ENCODE measurements around the gene SUMO3. TPM values are rescaled to one million over a fixed set of nuclear protein-coding genes. Genes with fewer than 3 reads are reported as not detected.

SUMO3 gene
- total RNA-seq, 1 donor from 2014 or later = 131 TPM

DNA sequence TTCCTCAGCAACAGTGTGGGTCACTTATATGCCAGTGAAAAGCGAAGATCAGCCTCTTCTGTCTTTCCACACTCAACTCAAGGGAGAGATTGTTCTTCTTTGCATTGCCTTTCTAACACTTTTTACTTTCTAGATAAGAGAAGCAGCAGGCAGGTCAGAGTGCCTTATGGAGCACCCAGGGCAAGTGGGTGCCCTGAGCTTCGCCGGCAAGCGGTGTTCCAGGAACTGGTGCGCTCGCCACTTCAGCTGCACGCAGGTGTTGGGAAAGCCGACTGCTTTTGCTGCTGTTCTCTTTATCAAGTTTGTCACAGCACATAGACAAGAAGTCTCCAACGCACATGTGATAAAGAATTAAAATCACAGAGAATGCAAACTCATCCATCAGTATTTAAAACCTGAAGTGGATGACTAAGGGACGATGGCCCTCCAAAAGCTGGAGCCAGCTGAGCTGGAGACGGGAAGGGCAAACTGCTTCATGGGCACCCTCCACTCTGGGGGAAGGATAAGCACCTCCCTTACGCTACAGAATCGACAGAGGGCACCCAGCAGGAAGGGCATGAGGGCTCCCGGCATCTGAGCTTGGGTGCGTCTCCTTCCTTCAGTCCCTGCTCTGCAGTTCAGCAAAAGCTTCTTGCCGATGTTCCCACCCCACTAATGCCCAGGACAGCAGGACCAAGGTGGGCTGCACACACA lies 36.9 kb downstream of the SUMO3 start:
- H3K4me3 ChIP-seq (ENCODE audit: low read depth, low read length) = no peak overlapping the region
- FAIRE-seq (no peak), DNase-seq (ENCODE audit: low read depth) (no peak)
- TF ChIP-seq, protein P1, sequence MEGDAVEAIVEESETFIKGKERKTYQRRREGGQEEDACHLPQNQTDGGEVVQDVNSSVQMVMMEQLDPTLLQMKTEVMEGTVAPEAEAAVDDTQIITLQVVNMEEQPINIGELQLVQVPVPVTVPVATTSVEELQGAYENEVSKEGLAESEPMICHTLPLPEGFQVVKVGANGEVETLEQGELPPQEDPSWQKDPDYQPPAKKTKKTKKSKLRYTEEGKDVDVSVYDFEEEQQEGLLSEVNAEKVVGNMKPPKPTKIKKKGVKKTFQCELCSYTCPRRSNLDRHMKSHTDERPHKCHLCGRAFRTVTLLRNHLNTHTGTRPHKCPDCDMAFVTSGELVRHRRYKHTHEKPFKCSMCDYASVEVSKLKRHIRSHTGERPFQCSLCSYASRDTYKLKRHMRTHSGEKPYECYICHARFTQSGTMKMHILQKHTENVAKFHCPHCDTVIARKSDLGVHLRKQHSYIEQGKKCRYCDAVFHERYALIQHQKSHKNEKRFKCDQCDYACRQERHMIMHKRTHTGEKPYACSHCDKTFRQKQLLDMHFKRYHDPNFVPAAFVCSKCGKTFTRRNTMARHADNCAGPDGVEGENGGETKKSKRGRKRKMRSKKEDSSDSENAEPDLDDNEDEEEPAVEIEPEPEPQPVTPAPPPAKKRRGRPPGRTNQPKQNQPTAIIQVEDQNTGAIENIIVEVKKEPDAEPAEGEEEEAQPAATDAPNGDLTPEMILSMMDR (IDR thresholded peaks at IDR 0.05; ENCODE audit: insufficient read depth, low read length, severe bottlenecking) = no peak
- no peaks in the 10 kb centered on the region for H3K27me3 ChIP-seq (ENCODE audit: control insufficient read depth, insufficient read depth, low read length)
- H3K36me3 ChIP-seq (ENCODE audit: control insufficient read depth, insufficient read depth, low read length) = peaks cover 5% of the 10 kb centered on the region

DNA sequence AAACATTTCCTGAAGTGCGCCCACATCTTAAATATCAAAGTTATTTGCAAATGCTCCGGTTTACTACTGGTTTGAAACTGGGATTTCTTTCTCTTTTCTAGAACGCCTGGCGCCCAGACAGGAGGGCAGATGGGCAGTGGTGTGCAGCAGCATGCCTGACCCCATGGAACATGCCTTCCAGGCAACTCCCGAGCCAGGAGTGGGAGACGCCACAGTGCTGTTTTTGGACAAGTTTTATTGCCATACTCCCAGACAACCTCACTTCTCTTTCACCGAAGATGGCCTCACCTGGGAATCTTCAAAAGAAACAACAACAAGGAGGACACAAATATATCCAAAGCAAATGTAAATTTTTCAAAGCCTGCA lies 37.7 kb downstream of the SUMO3 start:
- TF ChIP-seq, protein P1 (IDR thresholded peaks at IDR 0.05; ENCODE audit: insufficient read depth, low read length, severe bottlenecking) = no peak
- H3K36me3 ChIP-seq (ENCODE audit: control insufficient read depth, insufficient read depth, low read length) = peaks cover 7% of the 10 kb centered on the region
- DNase-seq (ENCODE audit: low read depth) (no peak), FAIRE-seq (no peak)
- H3K27me3 ChIP-seq (ENCODE audit: control insufficient read depth, insufficient read depth, low read length) = no peaks in the 10 kb centered on the region
- no peak overlapping the region for H3K4me3 ChIP-seq (ENCODE audit: low read depth, low read length)

DNA sequence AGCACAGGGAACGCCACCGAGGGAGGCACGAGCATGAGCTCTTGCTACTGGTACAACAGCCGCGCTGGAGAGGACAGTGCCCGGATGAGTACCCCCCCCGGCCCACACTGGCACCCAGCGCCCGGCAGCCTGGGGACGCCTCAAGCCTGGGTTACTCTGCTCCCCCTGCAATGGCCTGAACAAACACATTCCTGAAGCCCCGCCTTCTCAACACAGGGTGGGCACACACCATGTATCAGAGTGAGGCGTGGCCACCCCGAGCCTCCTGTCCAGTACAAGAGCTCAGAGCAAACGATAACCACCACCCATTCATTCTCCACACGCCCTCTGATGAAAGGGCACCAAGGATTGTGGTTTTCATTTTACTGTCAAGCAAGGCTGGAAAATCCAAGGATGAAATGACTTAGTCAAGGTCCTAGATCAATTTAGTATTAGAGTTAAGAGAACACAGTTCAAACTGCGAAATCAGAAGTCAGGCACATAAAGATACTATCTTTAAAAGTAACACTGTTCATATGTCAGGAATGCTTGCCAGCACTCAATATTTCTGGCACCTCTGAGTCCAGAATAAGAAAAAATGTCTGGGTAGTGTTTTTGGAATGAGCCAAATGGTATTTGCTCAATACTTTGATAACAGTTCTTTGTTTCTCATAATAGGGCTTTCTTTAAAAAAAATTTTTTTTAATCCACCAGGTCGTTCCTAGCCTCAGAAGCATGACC lies 38.3 kb downstream of the SUMO3 start:
- DNase-seq (ENCODE audit: low read depth) (no peak), FAIRE-seq (no peak)
- TF ChIP-seq, protein P1 (IDR thresholded peaks at IDR 0.05; ENCODE audit: insufficient read depth, low read length, severe bottlenecking) = no peak
- Histone ChIP-seq H3K36me3 (ENCODE audit: control insufficient read depth, insufficient read depth, low read length) (peaks cover 4% of the 10 kb centered on the region), H3K27me3 (ENCODE audit: control insufficient read depth, insufficient read depth, low read length) (no peaks in the 10 kb centered on the region), H3K4me3 (ENCODE audit: low read depth, low read length) (no peak overlapping the region)

DNA sequence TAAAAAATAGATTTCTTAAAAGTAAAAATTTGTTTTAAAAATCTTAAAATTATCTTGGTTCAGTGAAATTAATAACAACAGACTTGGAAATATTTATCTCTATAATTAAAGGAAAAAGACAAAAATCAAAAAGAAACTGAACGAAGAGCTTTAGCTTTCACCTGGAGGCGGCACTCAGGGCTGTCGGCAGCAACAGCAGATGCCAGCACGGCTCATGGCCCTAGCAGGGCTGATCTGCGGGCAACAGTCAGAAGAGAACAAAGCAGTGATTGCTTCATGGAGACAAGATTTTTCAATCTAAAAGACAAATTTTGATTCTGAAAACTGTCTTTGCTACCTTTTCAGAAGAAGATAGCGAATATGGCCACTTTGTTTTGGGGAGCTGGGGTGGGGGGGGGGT lies 38.9 kb downstream of the SUMO3 start:
- H3K4me3 ChIP-seq (ENCODE audit: low read depth, low read length) = no peak overlapping the region
- DNase-seq (ENCODE audit: low read depth) = no peak
- H3K36me3 ChIP-seq (ENCODE audit: control insufficient read depth, insufficient read depth, low read length) = peaks cover 4% of the 10 kb centered on the region
- TF ChIP-seq, protein P1 (IDR thresholded peaks at IDR 0.05; ENCODE audit: insufficient read depth, low read length, severe bottlenecking) = no peak
- H3K27me3 ChIP-seq (ENCODE audit: control insufficient read depth, insufficient read depth, low read length) = no peaks in the 10 kb centered on the region
- FAIRE-seq = no peak

DNA sequence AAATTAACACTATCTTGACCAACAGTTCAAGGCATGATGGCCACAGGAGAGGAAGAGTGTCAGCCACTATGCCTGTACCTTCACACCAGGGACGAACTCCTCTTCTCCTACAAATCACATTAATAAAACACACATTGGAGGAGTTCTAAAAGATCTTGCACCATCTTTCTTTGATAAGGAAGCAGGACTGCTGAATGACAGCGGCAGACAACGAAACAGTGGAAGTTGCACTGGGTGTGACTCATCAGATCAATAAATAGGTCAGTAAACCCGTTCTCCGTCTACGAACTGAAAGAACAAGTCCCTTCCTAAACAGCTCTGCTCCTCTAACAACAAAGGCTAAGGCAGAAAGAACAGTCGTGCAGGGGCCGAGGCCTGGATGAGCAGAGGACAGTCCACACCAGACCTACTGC lies 39.4 kb downstream of the SUMO3 start:
- Histone ChIP-seq H3K36me3 (ENCODE audit: control insufficient read depth, insufficient read depth, low read length) (peaks cover 4% of the 10 kb centered on the region), H3K4me3 (ENCODE audit: low read depth, low read length) (no peak overlapping the region), H3K27me3 (ENCODE audit: control insufficient read depth, insufficient read depth, low read length) (no peaks in the 10 kb centered on the region)
- TF ChIP-seq, protein P1 (IDR thresholded peaks at IDR 0.05; ENCODE audit: insufficient read depth, low read length, severe bottlenecking) = no peak
- FAIRE-seq (no peak), DNase-seq (ENCODE audit: low read depth) (no peak)
